Measurements from ENCODE around the gene SLC35F3.
"Not testable (repeated sequence)": the region's sequence is repeated elsewhere in the genome, so short reads cannot be mapped to it uniquely, and the experiment has no call there.

The SLC35F3 gene

GRCh38 chr1:234163267-234163919, 258.9 kb downstream of the SLC35F3 start:
- Mint-ChIP-seq H3K27me3 (peaks cover 14 to 27% of the 10 kb centered on the region in 2 donors), H3K4me1 (ENCODE audit: low read depth in 2 of 2) (no peaks in the 10 kb centered on the region), H3K4me3 (no peak overlapping the region), H3K27ac (no peak overlapping the region), H3K36me3 (ENCODE audit: insufficient read depth) (no peaks in the 10 kb centered on the region), H3K9me3 (no peaks in the 10 kb centered on the region)
- no peak for DNase-seq
- no peak for ATAC-seq (replicated peaks)

- Mint-ChIP-seq H3K4me3 (no peak overlapping the region), H3K27ac (no peak overlapping the region)
- ATAC-seq (replicated peaks): no peak
These were observed 259.7 kb downstream of the SLC35F3 start for GRCh38 chr1:234164098-234164709.

GRCh38 chr1:234168061-234168724, 263.7 kb downstream of the SLC35F3 start:
- H3K4me1 Mint-ChIP-seq (ENCODE audit: low read depth in 2 of 2): peaks cover 0 to 10% of the 10 kb centered on the region in 2 donors
- no peaks in the 10 kb centered on the region for H3K9me3 Mint-ChIP-seq
- DNase-seq (no peak), ATAC-seq (replicated peaks) (no peak)
- H3K27me3 Mint-ChIP-seq: peaks cover 28 to 34% of the 10 kb centered on the region in 2 donors
- no peak overlapping the region for H3K4me3 Mint-ChIP-seq
- H3K27ac Mint-ChIP-seq: no peak overlapping the region
- H3K36me3 Mint-ChIP-seq (ENCODE audit: insufficient read depth): no peaks in the 10 kb centered on the region

More at GRCh38 chr1:234164098-234164709, 259.7 kb downstream of the SLC35F3 start:
- no peak for DNase-seq
- Mint-ChIP-seq H3K27me3 (peaks cover 19 to 35% of the 10 kb centered on the region in 2 donors), H3K4me1 (ENCODE audit: low read depth in 2 of 2) (no peaks in the 10 kb centered on the region), H3K9me3 (no peaks in the 10 kb centered on the region), H3K36me3 (ENCODE audit: insufficient read depth) (no peaks in the 10 kb centered on the region)

- DNase-seq (no peak), ATAC-seq (replicated peaks) (no peak)
- no peak overlapping the region for H3K4me3 Mint-ChIP-seq
- H3K27ac Mint-ChIP-seq: no peak overlapping the region
- H3K9me3 Mint-ChIP-seq: no peaks in the 10 kb centered on the region
- H3K4me1 Mint-ChIP-seq (ENCODE audit: low read depth in 2 of 2): peaks cover 0 to 10% of the 10 kb centered on the region in 2 donors
- H3K27me3 Mint-ChIP-seq: peaks cover 29 to 36% of the 10 kb centered on the region in 2 donors
- H3K36me3 Mint-ChIP-seq (ENCODE audit: insufficient read depth): no peaks in the 10 kb centered on the region
These were observed 264.8 kb downstream of the SLC35F3 start for GRCh38 chr1:234169161-234169849.

- H3K9me3 Mint-ChIP-seq: no peaks in the 10 kb centered on the region
- peaks cover 0 to 10% of the 10 kb centered on the region in 2 donors for H3K4me1 Mint-ChIP-seq (ENCODE audit: low read depth in 2 of 2)
- H3K27me3 Mint-ChIP-seq: peaks cover 30 to 39% of the 10 kb centered on the region in 2 donors
- no peak for DNase-seq
- H3K27ac Mint-ChIP-seq: no peak overlapping the region
- no peaks in the 10 kb centered on the region for H3K36me3 Mint-ChIP-seq (ENCODE audit: insufficient read depth)
- H3K4me3 Mint-ChIP-seq: no peak overlapping the region
- no peak for ATAC-seq (replicated peaks)
These were observed 265.6 kb downstream of the SLC35F3 start for GRCh38 chr1:234170067-234170466.

GRCh38 chr1:234170622-234171021, 266.1 kb downstream of the SLC35F3 start:
- ATAC-seq (replicated peaks) (no peak), DNase-seq (no peak)
- Mint-ChIP-seq H3K4me1 (ENCODE audit: low read depth in 2 of 2) (peaks cover 0 to 10% of the 10 kb centered on the region in 2 donors), H3K9me3 (no peaks in the 10 kb centered on the region), H3K27ac (no peak overlapping the region), H3K4me3 (no peak overlapping the region), H3K27me3 (peaks cover 30 to 44% of the 10 kb centered on the region in 2 donors), H3K36me3 (ENCODE audit: insufficient read depth) (no peaks in the 10 kb centered on the region)

- DNase-seq: no peak
- H3K4me3 Mint-ChIP-seq: no peak overlapping the region
- no peaks in the 10 kb centered on the region for H3K36me3 Mint-ChIP-seq (ENCODE audit: insufficient read depth)
- H3K27ac Mint-ChIP-seq: no peak overlapping the region
- H3K27me3 Mint-ChIP-seq: peaks cover 40 to 70% of the 10 kb centered on the region in 2 donors
- H3K4me1 Mint-ChIP-seq (ENCODE audit: low read depth in 2 of 2): peaks cover 0 to 10% of the 10 kb centered on the region in 2 donors
- no peak for ATAC-seq (replicated peaks)
- H3K9me3 Mint-ChIP-seq: peaks cover 0 to 5% of the 10 kb centered on the region in 2 donors
These were observed 269.5 kb downstream of the SLC35F3 start for GRCh38 chr1:234173968-234174367.

GRCh38 chr1:234175363-234175762, 270.9 kb downstream of the SLC35F3 start:
- no peak for DNase-seq
- H3K27ac Mint-ChIP-seq: no peak overlapping the region
- H3K9me3 Mint-ChIP-seq: peaks cover 0 to 5% of the 10 kb centered on the region in 2 donors
- no peaks in the 10 kb centered on the region for H3K36me3 Mint-ChIP-seq (ENCODE audit: insufficient read depth)
- peaks cover 49 to 78% of the 10 kb centered on the region in 2 donors for H3K27me3 Mint-ChIP-seq
- no peak for ATAC-seq (replicated peaks)
- no peak overlapping the region for H3K4me3 Mint-ChIP-seq
- H3K4me1 Mint-ChIP-seq (ENCODE audit: low read depth in 2 of 2): peaks cover 0 to 8% of the 10 kb centered on the region in 2 donors

GRCh38 chr1:234176000-234176399, 271.5 kb downstream of the SLC35F3 start:
- H3K4me3 Mint-ChIP-seq: no peak overlapping the region
- no peak for DNase-seq
- no peaks in the 10 kb centered on the region for H3K36me3 Mint-ChIP-seq (ENCODE audit: insufficient read depth)
- H3K27me3 Mint-ChIP-seq: peaks cover 54 to 84% of the 10 kb centered on the region in 2 donors
- peaks cover 0 to 5% of the 10 kb centered on the region in 2 donors for H3K9me3 Mint-ChIP-seq
- ATAC-seq (replicated peaks): no peak
- peaks cover 0 to 2% of the 10 kb centered on the region in 2 donors for H3K4me1 Mint-ChIP-seq (ENCODE audit: low read depth in 2 of 2)
- H3K27ac Mint-ChIP-seq: no peak overlapping the region

GRCh38 chr1:234176847-234177246, 272.4 kb downstream of the SLC35F3 start:
- H3K36me3 Mint-ChIP-seq (ENCODE audit: insufficient read depth); H3K9me3 Mint-ChIP-seq; H3K4me1 Mint-ChIP-seq (ENCODE audit: low read depth in 2 of 2); DNase-seq; ATAC-seq (replicated peaks); H3K27ac Mint-ChIP-seq; H3K4me3 Mint-ChIP-seq: not testable (repeated sequence)
- H3K27me3 Mint-ChIP-seq: peaks cover 54 to 92% of the 10 kb centered on the region in 2 donors

- Mint-ChIP-seq H3K4me3 (no peak overlapping the region), H3K36me3 (ENCODE audit: insufficient read depth) (no peaks in the 10 kb centered on the region), H3K27ac (no peak overlapping the region), H3K4me1 (ENCODE audit: low read depth in 2 of 2) (no peaks in the 10 kb centered on the region), H3K9me3 (no peaks in the 10 kb centered on the region), H3K27me3 (peaks cover 77 to 91% of the 10 kb centered on the region in 2 donors)
- DNase-seq (no peak), ATAC-seq (replicated peaks) (no peak)
These were observed 281.0 kb downstream of the SLC35F3 start for GRCh38 chr1:234185438-234185837.

GRCh38 chr1:234186037-234186688, 281.7 kb downstream of the SLC35F3 start:
- H3K27ac Mint-ChIP-seq: no peak overlapping the region
- H3K4me3 Mint-ChIP-seq: no peak overlapping the region
- H3K4me1 Mint-ChIP-seq (ENCODE audit: low read depth in 2 of 2): no peaks in the 10 kb centered on the region
- peaks cover 0 to 3% of the 10 kb centered on the region in 2 donors for H3K9me3 Mint-ChIP-seq
- no peak for DNase-seq
- H3K27me3 Mint-ChIP-seq: peaks cover 76 to 91% of the 10 kb centered on the region in 2 donors
- no peaks in the 10 kb centered on the region for H3K36me3 Mint-ChIP-seq (ENCODE audit: insufficient read depth)
- ATAC-seq (replicated peaks): no peak

GRCh38 chr1:234188454-234188792, 283.9 kb downstream of the SLC35F3 start:
- Mint-ChIP-seq H3K27ac (no peak overlapping the region), H3K9me3 (peaks cover 0 to 3% of the 10 kb centered on the region in 2 donors), H3K4me3 (no peak overlapping the region), H3K27me3 (peaks cover 75 to 97% of the 10 kb centered on the region in 2 donors), H3K4me1 (ENCODE audit: low read depth in 2 of 2) (no peaks in the 10 kb centered on the region), H3K36me3 (ENCODE audit: insufficient read depth) (no peaks in the 10 kb centered on the region)
- DNase-seq (no peak), ATAC-seq (replicated peaks) (no peak)

All from effector memory CD8-positive, alpha-beta T cell (primary cell).